Measurements from ENCODE around the gene SLC2A4.

The SLC2A4 gene

GRCh38 chr17:7248796-7249195, 32.7 kb upstream of the SLC2A4 start:
- no peak for DNase-seq (ENCODE audit: low read depth)

GRCh38 chr17:7249214-7249613, 32.3 kb upstream of the SLC2A4 start:
- no peak for DNase-seq (ENCODE audit: low read depth)

- DNase-seq (ENCODE audit: low read depth) = no peak
These were observed 31.7 kb upstream of the SLC2A4 start for GRCh38 chr17:7249830-7250229.

- DNase-seq (ENCODE audit: low read depth) = no peak
These were observed 30.6 kb upstream of the SLC2A4 start for GRCh38 chr17:7250695-7251627.

- peak; percentile 99 for DNase-seq (ENCODE audit: low read depth)
These were observed 29.8 kb upstream of the SLC2A4 start, which contains the start of gene CTDNEP1 for GRCh38 chr17:7251661-7252175. TSS of gene CTDNEP1 (minus strand) at chr17:7251734. CDS start at chr17:7251296, 438 bp downstream.

GRCh38 chr17:7252176-7253043, 29.1 kb upstream of the SLC2A4 start, which contains the start of gene ELP5:
TSS of gene ELP5 (plus strand) at chr17:7252215. CDS start at chr17:7252551, 336 bp downstream.
- peak; percentile 79 for DNase-seq (ENCODE audit: low read depth)

GRCh38 chr17:7253082-7253481, 28.4 kb upstream of the SLC2A4 start:
- no peak for DNase-seq (ENCODE audit: low read depth)

GRCh38 chr17:7254511-7254910, 27.0 kb upstream of the SLC2A4 start:
- no peak for DNase-seq (ENCODE audit: low read depth)

GRCh38 chr17:7256766-7257456, 24.6 kb upstream of the SLC2A4 start:
- no peak for DNase-seq (ENCODE audit: low read depth)

GRCh38 chr17:7258731-7259554, 22.6 kb upstream of the SLC2A4 start:
- DNase-seq (ENCODE audit: low read depth) = no peak

GRCh38 chr17:7259555-7259889, 22.0 kb upstream of the SLC2A4 start:
- no peak for DNase-seq (ENCODE audit: low read depth)

GRCh38 chr17:7260151-7260550, 21.4 kb upstream of the SLC2A4 start:
- no peak for DNase-seq (ENCODE audit: low read depth)

- no peak for DNase-seq (ENCODE audit: low read depth)
These were observed 20.7 kb upstream of the SLC2A4 start for GRCh38 chr17:7260651-7261378.

- DNase-seq (ENCODE audit: low read depth) = no peak
These were observed 19.9 kb upstream of the SLC2A4 start for GRCh38 chr17:7261379-7262191.

- no peak for DNase-seq (ENCODE audit: low read depth)
These were observed 19.2 kb upstream of the SLC2A4 start, which contains the start of gene CLDN7 for GRCh38 chr17:7262192-7262934. TSS of gene CLDN7 (minus strand) at chr17:7262478. CDS start at chr17:7262043, 435 bp downstream.

GRCh38 chr17:7262935-7263800, 18.4 kb upstream of the SLC2A4 start:
- no peak for DNase-seq (ENCODE audit: low read depth)

- DNase-seq (ENCODE audit: low read depth) = no peak
These were observed 17.8 kb upstream of the SLC2A4 start for GRCh38 chr17:7263801-7264078.

- no peak for DNase-seq (ENCODE audit: low read depth)
These were observed 14.7 kb upstream of the SLC2A4 start for GRCh38 chr17:7266784-7267183.

All from activated gamma-delta T cell treated with anti-CD3 and anti-CD28 coated beads, Interleukin-2, amount 50 U/mL, for 16 hours (primary cell).